Measurements from ENCODE around the gene KRT33B. TPM values are rescaled to one million over a fixed set of nuclear protein-coding genes. Genes with fewer than 3 reads are reported as not detected.

KRT33B gene
- total and polyA plus RNA-seq, 2 of the 8 experiments (the other 6 are each of a cell fraction or from before 2014, with no cell fraction given): not detected

- TF ChIP-seq EP300 (IDR thresholded peaks at IDR 0.05; ENCODE audit: borderline replicate concordance in 1 of 2, low read depth in 2 of 2, low read length in 2 of 2): no peak
- no peak for TF ChIP-seq SIX5 (IDR thresholded peaks at IDR 0.05; ENCODE audit: low read depth, low read length)
- no peak for TF ChIP-seq SUZ12 (IDR thresholded peaks at IDR 0.05; ENCODE audit: low read length)
Observed at GRCh38 chr17:41391535-41391934, 21.9 kb upstream of the KRT33B start (continued).
